Measurements from ENCODE around the gene MTCL1.

Gene MTCL1

GRCh38 chr18:8688216-8688800 lies 17.0 kb upstream of the MTCL1 start:
- no peak for DNase-seq (ENCODE audit: low read depth)

GRCh38 chr18:8688816-8689215 lies 16.5 kb upstream of the MTCL1 start:
- no peak for DNase-seq (ENCODE audit: low read depth)

- DNase-seq (ENCODE audit: low read depth) = no peak
Measured at GRCh38 chr18:8689517-8689916, 15.8 kb upstream of the MTCL1 start.

- no peak for DNase-seq (ENCODE audit: low read depth)
Measured at GRCh38 chr18:8694891-8695290, 10.5 kb upstream of the MTCL1 start.

GRCh38 chr18:8695932-8696517 lies 9.3 kb upstream of the MTCL1 start:
- DNase-seq (ENCODE audit: low read depth) = no peak

- DNase-seq (ENCODE audit: low read depth) = peak; percentile 75
Measured at GRCh38 chr18:8696749-8697211, 8.6 kb upstream of the MTCL1 start.

- DNase-seq (ENCODE audit: low read depth) = no peak
Measured at GRCh38 chr18:8699126-8699525, 6.2 kb upstream of the MTCL1 start.

- no peak for DNase-seq (ENCODE audit: low read depth)
Measured at GRCh38 chr18:8699948-8700347, 5.4 kb upstream of the MTCL1 start.

GRCh38 chr18:8701546-8702118 lies 3.7 kb upstream of the MTCL1 start:
- no peak for DNase-seq (ENCODE audit: low read depth)

- no peak for DNase-seq (ENCODE audit: low read depth)
Measured at GRCh38 chr18:8702668-8703067, 2.7 kb upstream of the MTCL1 start.

- DNase-seq (ENCODE audit: low read depth) = no peak
Measured at GRCh38 chr18:8703092-8703709, 2.2 kb upstream of the MTCL1 start.

GRCh38 chr18:8703781-8704301 lies 1.5 kb upstream of the MTCL1 start:
- DNase-seq (ENCODE audit: low read depth) = no peak

GRCh38 chr18:8704361-8705237 lies 757 bp upstream of the MTCL1 start:
- peak; percentile 84 for DNase-seq (ENCODE audit: low read depth)

GRCh38 chr18:8705961-8706790 lies 820 bp downstream of the MTCL1 start:
- DNase-seq (ENCODE audit: low read depth) = peak; percentile 4

GRCh38 chr18:8706791-8707555 lies 1.6 kb downstream of the MTCL1 start:
- no peak for DNase-seq (ENCODE audit: low read depth)

- DNase-seq (ENCODE audit: low read depth) = no peak
Measured at GRCh38 chr18:8707556-8708300, 2.4 kb downstream of the MTCL1 start.

GRCh38 chr18:8708670-8709069 lies 3.3 kb downstream of the MTCL1 start:
- no peak for DNase-seq (ENCODE audit: low read depth)

GRCh38 chr18:8709248-8710059 lies 4.1 kb downstream of the MTCL1 start:
- DNase-seq (ENCODE audit: low read depth) = no peak

- no peak for DNase-seq (ENCODE audit: low read depth)
Measured at GRCh38 chr18:8711736-8712135, 6.4 kb downstream of the MTCL1 start.

Measured in activated T-helper 9 cell treated with anti-CD3 and anti-CD28 coated beads, Interleukin-2, amount 50 U/mL, for 16 hours (primary cell).